Measurements from ENCODE around the gene VWA1. TPM values are rescaled to one million over a fixed set of nuclear protein-coding genes. Genes with fewer than 3 reads are reported as not detected.

The VWA1 gene
- total RNA-seq, 1 donor from 2014 or later = 59.1 TPM

GRCh38 chr1:1397839-1398523 is 37.5 kb upstream of the VWA1 start:
- peak overlapping the region; percentile 89 for H3K4me3 Mint-ChIP-seq
- no peaks in the 10 kb centered on the region for H3K27me3 Mint-ChIP-seq (ENCODE audit: low read depth)
- no peak for DNase-seq (ENCODE audit: low spot score in 2 of 2, unreplicated experiment in 2 of 2)
- TF ChIP-seq CTCF (IDR thresholded peaks at IDR 0.05; ENCODE audit: unreplicated experiment) = no peak
- H3K4me1 Mint-ChIP-seq = peaks cover 24% of the 10 kb centered on the region
- H3K27ac Mint-ChIP-seq = peak overlapping the region; percentile 92
- peaks cover 28% of the 10 kb centered on the region for H3K36me3 Mint-ChIP-seq
- no peaks in the 10 kb centered on the region for H3K9me3 Mint-ChIP-seq

- peak overlapping the region; percentile 92 for H3K27ac Mint-ChIP-seq
- H3K36me3 Mint-ChIP-seq = peaks cover 26% of the 10 kb centered on the region
- DNase-seq (ENCODE audit: low spot score in 2 of 2, unreplicated experiment in 2 of 2) = no peak
- H3K9me3 Mint-ChIP-seq = no peaks in the 10 kb centered on the region
- TF ChIP-seq CTCF (IDR thresholded peaks at IDR 0.05; ENCODE audit: unreplicated experiment) = no peak
- peak overlapping the region; percentile 89 for H3K4me3 Mint-ChIP-seq
- no peaks in the 10 kb centered on the region for H3K27me3 Mint-ChIP-seq (ENCODE audit: low read depth)
- peaks cover 24% of the 10 kb centered on the region for H3K4me1 Mint-ChIP-seq
Measured at GRCh38 chr1:1398677-1399186, 36.8 kb upstream of the VWA1 start.

GRCh38 chr1:1399187-1399871 is 36.2 kb upstream of the VWA1 start, which contains the start of gene CCNL2:
Gene CCNL2, minus strand, starts transcription at chr1:1399335. Its CDS starts 29 bp downstream, at chr1:1399306.
- peak within 1 kb of the TSS; percentile 92 for H3K27ac Mint-ChIP-seq
- DNase-seq (ENCODE audit: low spot score in 2 of 2, unreplicated experiment in 2 of 2) = peak; percentile 99
- peak; percentile 60 for TF ChIP-seq CTCF (IDR thresholded peaks at IDR 0.05; ENCODE audit: unreplicated experiment)
- peaks cover 24% of the 10 kb centered on the region for H3K4me1 Mint-ChIP-seq
- H3K36me3 Mint-ChIP-seq = peaks cover 23% of the 10 kb centered on the region
- H3K4me3 Mint-ChIP-seq = peak within 1 kb of the TSS; percentile 89
- no peaks in the 10 kb centered on the region for H3K9me3 Mint-ChIP-seq
- no peaks in the 10 kb centered on the region for H3K27me3 Mint-ChIP-seq (ENCODE audit: low read depth)

- no peak for TF ChIP-seq CTCF (IDR thresholded peaks at IDR 0.05; ENCODE audit: unreplicated experiment)
- H3K27me3 Mint-ChIP-seq (ENCODE audit: low read depth) = no peaks in the 10 kb centered on the region
- peaks cover 21% of the 10 kb centered on the region for H3K36me3 Mint-ChIP-seq
- H3K4me1 Mint-ChIP-seq = peaks cover 24% of the 10 kb centered on the region
- no peaks in the 10 kb centered on the region for H3K9me3 Mint-ChIP-seq
- H3K4me3 Mint-ChIP-seq = peak overlapping the region; percentile 89
- DNase-seq (ENCODE audit: low spot score in 2 of 2, unreplicated experiment in 2 of 2) = no peak
- H3K27ac Mint-ChIP-seq = peak overlapping the region; percentile 88
Measured at GRCh38 chr1:1399872-1400575, 35.5 kb upstream of the VWA1 start.

GRCh38 chr1:1400576-1401456 is 34.7 kb upstream of the VWA1 start:
- Mint-ChIP-seq H3K27ac (peak overlapping the region; percentile 66), H3K9me3 (no peaks in the 10 kb centered on the region), H3K27me3 (ENCODE audit: low read depth) (no peaks in the 10 kb centered on the region), H3K4me1 (peaks cover 26% of the 10 kb centered on the region), H3K36me3 (peaks cover 21% of the 10 kb centered on the region), H3K4me3 (peak overlapping the region; percentile 89)
- DNase-seq (ENCODE audit: low spot score in 2 of 2, unreplicated experiment in 2 of 2) = no peak
- TF ChIP-seq CTCF (IDR thresholded peaks at IDR 0.05; ENCODE audit: unreplicated experiment) = no peak
